Measurements from ENCODE around the gene RASSF7. TPM values are rescaled to one million over a fixed set of nuclear protein-coding genes. Genes with fewer than 3 reads are reported as not detected.

RASSF7 gene
- total and polyA plus RNA-seq, 2 donors: 3.3 to 13.8 TPM

GRCh38 chr11:528815-529727, 31.7 kb upstream of the RASSF7 start:
- DNase-seq (ENCODE audit: extremely low spot score): no peak
- peaks cover 7% of the 10 kb centered on the region for H3K36me3 ChIP-seq (ENCODE audit: insufficient read depth)
- WGBS: 71% methylated on average over 29 of the region's 29 CpGs
- H3K4me1 ChIP-seq (ENCODE audit: insufficient read depth): no peaks in the 10 kb centered on the region
- no peak overlapping the region for H3K4me3 ChIP-seq (ENCODE audit: low read depth, low read length)
- H3K27ac ChIP-seq (ENCODE audit: low read depth): no peak overlapping the region

- WGBS: 78% methylated on average over 18 of the region's 18 CpGs
- H3K4me1 ChIP-seq (ENCODE audit: insufficient read depth): no peaks in the 10 kb centered on the region
- H3K27ac ChIP-seq (ENCODE audit: low read depth): no peak overlapping the region
- H3K4me3 ChIP-seq (ENCODE audit: low read depth, low read length): no peak overlapping the region
- H3K36me3 ChIP-seq (ENCODE audit: insufficient read depth): peaks cover 7% of the 10 kb centered on the region
- no peak for DNase-seq (ENCODE audit: extremely low spot score)
Observed at GRCh38 chr11:529728-530411, 30.9 kb upstream of the RASSF7 start.

GRCh38 chr11:530960-531831, 29.6 kb upstream of the RASSF7 start:
- 85% methylated on average over 28 of the region's 28 CpGs for WGBS
- H3K4me3 ChIP-seq (ENCODE audit: low read depth, low read length): no peak overlapping the region
- H3K27ac ChIP-seq (ENCODE audit: low read depth): no peak overlapping the region
- no peak for DNase-seq (ENCODE audit: extremely low spot score)
- H3K4me1 ChIP-seq (ENCODE audit: insufficient read depth): no peaks in the 10 kb centered on the region
- peaks cover 7% of the 10 kb centered on the region for H3K36me3 ChIP-seq (ENCODE audit: insufficient read depth)

DNA sequence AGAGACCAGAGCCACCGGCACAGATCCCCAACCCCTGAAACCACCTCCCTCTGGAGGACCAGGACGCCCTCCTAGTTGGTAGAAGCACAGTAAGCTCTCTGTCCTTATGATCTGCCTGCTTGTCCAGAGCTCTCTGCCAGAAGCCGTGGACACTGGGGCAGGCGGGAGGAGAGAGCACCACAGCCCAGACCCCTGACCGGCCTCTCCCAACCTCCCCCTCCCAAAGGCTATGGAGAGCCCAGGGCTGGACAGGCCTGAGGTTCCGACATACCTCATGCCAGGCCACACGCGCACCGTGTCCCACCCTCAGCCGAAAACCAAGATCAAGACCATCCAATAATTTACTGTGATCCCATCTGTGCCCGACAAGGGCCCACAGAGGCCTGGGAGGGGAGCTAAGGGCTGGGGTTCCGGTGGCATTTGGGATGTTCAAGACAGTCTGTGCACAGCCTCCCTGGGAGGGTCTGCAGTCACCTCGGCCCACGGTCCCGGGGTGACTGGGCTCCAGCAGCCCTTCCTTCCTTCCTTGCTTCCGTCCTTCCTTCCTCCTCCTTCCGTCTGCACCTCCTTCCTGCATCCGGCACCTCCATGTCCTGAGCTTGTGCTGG, 28.7 kb upstream of the RASSF7 start:
- H3K4me3 ChIP-seq (ENCODE audit: low read depth, low read length): no peak overlapping the region
- 90% methylated on average over 18 of the region's 18 CpGs for WGBS
- H3K27ac ChIP-seq (ENCODE audit: low read depth): no peak overlapping the region
- no peak for DNase-seq (ENCODE audit: extremely low spot score)
- H3K4me1 ChIP-seq (ENCODE audit: insufficient read depth): no peaks in the 10 kb centered on the region
- H3K36me3 ChIP-seq (ENCODE audit: insufficient read depth): peaks cover 7% of the 10 kb centered on the region

GRCh38 chr11:532527-532985, 28.2 kb upstream of the RASSF7 start:
- DNase-seq (ENCODE audit: extremely low spot score): no peak
- no peaks in the 10 kb centered on the region for H3K4me1 ChIP-seq (ENCODE audit: insufficient read depth)
- H3K4me3 ChIP-seq (ENCODE audit: low read depth, low read length): no peak overlapping the region
- WGBS: 87% methylated on average over 23 of the region's 23 CpGs
- H3K36me3 ChIP-seq (ENCODE audit: insufficient read depth): peaks cover 7% of the 10 kb centered on the region
- H3K27ac ChIP-seq (ENCODE audit: low read depth): no peak overlapping the region

- Histone ChIP-seq H3K36me3 (ENCODE audit: insufficient read depth) (peaks cover 7% of the 10 kb centered on the region), H3K4me3 (ENCODE audit: low read depth, low read length) (no peak overlapping the region), H3K4me1 (ENCODE audit: insufficient read depth) (no peaks in the 10 kb centered on the region), H3K27ac (ENCODE audit: low read depth) (no peak overlapping the region)
- DNase-seq (ENCODE audit: extremely low spot score): no peak
- WGBS: 92% methylated on average over 33 of the region's 33 CpGs
Observed at GRCh38 chr11:532986-533585, 27.7 kb upstream of the RASSF7 start.

GRCh38 chr11:533586-534395, 27.0 kb upstream of the RASSF7 start:
- WGBS: 94% methylated on average over 37 of the region's 37 CpGs
- H3K27ac ChIP-seq (ENCODE audit: low read depth): no peak overlapping the region

GRCh38 chr11:534396-535209, 26.2 kb upstream of the RASSF7 start:
- WGBS: 9% methylated on average over 66 of the region's 66 CpGs

More at GRCh38 chr11:533586-534395, 27.0 kb upstream of the RASSF7 start:
- H3K36me3 ChIP-seq (ENCODE audit: insufficient read depth): peaks cover 7% of the 10 kb centered on the region
- H3K4me1 ChIP-seq (ENCODE audit: insufficient read depth): no peaks in the 10 kb centered on the region
- H3K4me3 ChIP-seq (ENCODE audit: low read depth, low read length): peak overlapping the region; percentile 86
- no peak for DNase-seq (ENCODE audit: extremely low spot score)

DNA sequence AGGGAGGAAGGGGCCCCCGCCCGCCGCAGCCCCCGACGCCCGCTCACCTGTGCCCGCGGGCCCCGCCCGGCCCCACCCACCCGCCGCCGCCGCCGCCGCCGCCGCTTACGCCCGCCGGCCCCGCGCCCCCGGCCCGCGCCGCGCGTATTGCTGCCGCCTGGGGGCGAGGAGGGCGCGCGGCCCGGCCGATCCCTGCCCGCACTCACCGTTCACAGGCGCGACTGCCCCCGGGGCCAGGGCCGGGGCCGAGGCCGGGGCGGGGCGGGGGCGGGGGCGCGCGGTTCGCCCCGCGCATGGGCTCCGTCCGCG, 25.6 kb upstream of the RASSF7 start:
- Histone ChIP-seq H3K36me3 (ENCODE audit: insufficient read depth) (peaks cover 7% of the 10 kb centered on the region), H3K4me1 (ENCODE audit: insufficient read depth) (no peaks in the 10 kb centered on the region), H3K4me3 (ENCODE audit: low read depth, low read length) (peak overlapping the region; percentile 86), H3K27ac (ENCODE audit: low read depth) (peak overlapping the region; percentile 87)
- 2% methylated on average over 49 of the region's 56 CpGs for WGBS
- DNase-seq (ENCODE audit: extremely low spot score): no peak

More at GRCh38 chr11:534396-535209, 26.2 kb upstream of the RASSF7 start:
- H3K27ac ChIP-seq (ENCODE audit: low read depth): peak overlapping the region; percentile 87
- peak overlapping the region; percentile 86 for H3K4me3 ChIP-seq (ENCODE audit: low read depth, low read length)
- H3K36me3 ChIP-seq (ENCODE audit: insufficient read depth): peaks cover 7% of the 10 kb centered on the region
- DNase-seq (ENCODE audit: extremely low spot score): no peak
- no peaks in the 10 kb centered on the region for H3K4me1 ChIP-seq (ENCODE audit: insufficient read depth)

DNA sequence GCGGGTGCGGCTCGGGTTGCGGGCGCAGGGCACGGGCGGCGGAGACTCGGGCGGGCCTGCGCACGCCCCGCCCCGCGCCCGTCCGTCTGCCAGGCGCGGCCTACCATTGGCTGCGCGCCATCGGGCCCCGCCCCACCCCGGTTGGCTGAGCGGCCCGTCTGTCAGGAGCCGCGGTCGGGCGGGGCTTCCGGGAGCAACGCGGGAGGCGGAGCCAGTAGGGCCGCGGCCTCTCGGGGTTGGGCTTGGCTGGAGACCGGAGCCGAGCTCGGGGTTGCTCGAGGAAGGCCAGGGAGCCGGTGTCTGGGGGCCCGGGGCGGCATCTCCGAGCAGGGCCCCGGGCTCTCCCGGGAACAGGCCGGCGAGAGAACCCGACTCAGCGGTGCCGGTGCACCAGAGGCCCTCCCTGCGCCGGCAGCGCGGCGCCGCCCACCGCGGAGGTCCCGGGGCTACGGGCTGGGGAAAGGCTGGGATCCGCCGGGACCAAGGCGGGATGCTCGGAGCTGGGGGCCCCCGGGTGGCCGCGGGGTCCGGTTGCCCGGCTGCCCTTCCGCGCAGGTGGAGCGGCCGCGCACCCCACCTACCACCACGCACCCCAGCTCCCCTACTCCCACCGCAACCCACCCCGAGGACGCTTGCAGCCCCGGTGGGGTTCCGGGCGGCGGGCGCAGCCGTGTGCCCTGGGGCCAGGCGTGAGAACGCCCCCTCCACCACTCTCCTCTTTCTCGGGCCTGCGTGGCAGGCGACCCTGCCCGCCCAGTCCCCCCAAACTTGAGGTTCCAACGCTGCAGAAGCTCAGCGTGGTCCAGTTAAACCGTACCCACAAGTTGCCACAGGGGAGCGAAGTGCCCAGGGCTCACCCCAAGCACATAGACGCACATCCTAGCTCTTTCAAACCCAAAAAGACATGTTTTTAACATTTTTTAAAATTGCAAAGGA, 25.0 kb upstream of the RASSF7 start, which contains the start of gene HRAS:
Gene HRAS, minus strand, starts transcription at position 58 of the 936 bp plus-strand sequence.
- peaks cover 7% of the 10 kb centered on the region for H3K36me3 ChIP-seq (ENCODE audit: insufficient read depth)
- H3K27ac ChIP-seq (ENCODE audit: low read depth): peak within 1 kb of the TSS; percentile 87
- 3% methylated on average over 97 of the region's 97 CpGs for WGBS
- peak; percentile 77 for DNase-seq (ENCODE audit: extremely low spot score)
- no peaks in the 10 kb centered on the region for H3K4me1 ChIP-seq (ENCODE audit: insufficient read depth)
- peak within 1 kb of the TSS; percentile 86 for H3K4me3 ChIP-seq (ENCODE audit: low read depth, low read length)

Data from urinary bladder (tissue), 4 donors.